ENCODE data around the gene ST8SIA1. TPM values are rescaled to one million over a fixed set of nuclear protein-coding genes. Genes with fewer than 3 reads are reported as not detected.
A peak's percentile ranks its signal among the peaks of the same experiment; 100 is the strongest.

The ST8SIA1 gene
- total and polyA plus RNA-seq, 2 of the 4 experiments (the other 2 are of a cell fraction) = not detected

- no peak overlapping the region for H3K14ac ChIP-seq (replicated peaks; ENCODE audit: low read depth, low read length)
- no peak overlapping the region for H3K4me3 ChIP-seq (ENCODE audit: insufficient read depth, low read depth, low read length)
- no peak overlapping the region for H3K23ac ChIP-seq (ENCODE audit: low read depth, low read length)
- no peak overlapping the region for H3K4me2 ChIP-seq (ENCODE audit: low read depth, low read length)
- H4K91ac ChIP-seq (ENCODE audit: insufficient read depth, low read depth, low read length) = no peak overlapping the region
- ATAC-seq (ENCODE audit: low read depth) = no peak
- dilution Hi-C loops (cut with HindIII; ENCODE audit: low sequenced_read_pairs, unreplicated experiment) = no loop called here
- no peak overlapping the region for H3K18ac ChIP-seq (ENCODE audit: low read depth, low read length)
- ChIA-PET CTCF (interaction anchor here (0.7 kb wide), 1 partner anchor 584 kb away, joined by 3 read pairs; no protein-coding TSS in a partner anchor), POLR2A (ENCODE audit: unreplicated experiment) (no interaction called here)
- no peak overlapping the region for H3K27ac ChIP-seq (ENCODE audit: insufficient read depth, low read length)
- peak; percentile 54 for DNase-seq
- no peaks in the 10 kb centered on the region for H3K36me3 ChIP-seq (ENCODE audit: control insufficient read depth, insufficient read depth, low read length)
- H2AK5ac ChIP-seq (ENCODE audit: low read depth, low read length) = no peak overlapping the region
- in situ Hi-C loops (cut with MboI; ENCODE audit: low sequenced_read_pairs) = no loop called here
- no CpG with 5 or more reads among the region's 5 CpGs for WGBS, 2 experiments (ENCODE audit: extremely low coverage in 2 of 2, insufficient read length in 1 of 2)
- H2BK120ac ChIP-seq (ENCODE audit: low read depth, low read length) = no peak overlapping the region
- H4K5ac ChIP-seq (ENCODE audit: low read depth, low read length) = no peak overlapping the region
- TF ChIP-seq MAZ (IDR thresholded peaks at IDR 0.05; ENCODE audit: borderline replicate concordance, low read depth, low read length) = no peak
- no peak for TF ChIP-seq RAD21 (IDR thresholded peaks at IDR 0.05; ENCODE audit: low read length)
- TF ChIP-seq CHD1 (IDR thresholded peaks at IDR 0.05; ENCODE audit: low read depth, low read length) = no peak
- no peak for TF ChIP-seq MAFK (IDR thresholded peaks at IDR 0.05; ENCODE audit: low read depth, low read length)
- TF ChIP-seq RCOR1 (IDR thresholded peaks at IDR 0.05; ENCODE audit: insufficient replicate concordance, low read length) = no peak
- no peak for TF ChIP-seq NFE2L2 (IDR thresholded peaks at IDR 0.05; ENCODE audit: low read depth, low read length)
- no peak for TF ChIP-seq SMC3 (IDR thresholded peaks at IDR 0.05; ENCODE audit: low read depth, low read length)
- no peak for TF ChIP-seq USF2 (IDR thresholded peaks at IDR 0.05; ENCODE audit: low read depth, low read length)
- no peak for TF ChIP-seq BHLHE40 (IDR thresholded peaks at IDR 0.05; ENCODE audit: low read depth, low read length)
- no peak for TF ChIP-seq POLR2A (IDR thresholded peaks at IDR 0.05; ENCODE audit: low read depth, low read length)
- TF ChIP-seq, protein P1, sequence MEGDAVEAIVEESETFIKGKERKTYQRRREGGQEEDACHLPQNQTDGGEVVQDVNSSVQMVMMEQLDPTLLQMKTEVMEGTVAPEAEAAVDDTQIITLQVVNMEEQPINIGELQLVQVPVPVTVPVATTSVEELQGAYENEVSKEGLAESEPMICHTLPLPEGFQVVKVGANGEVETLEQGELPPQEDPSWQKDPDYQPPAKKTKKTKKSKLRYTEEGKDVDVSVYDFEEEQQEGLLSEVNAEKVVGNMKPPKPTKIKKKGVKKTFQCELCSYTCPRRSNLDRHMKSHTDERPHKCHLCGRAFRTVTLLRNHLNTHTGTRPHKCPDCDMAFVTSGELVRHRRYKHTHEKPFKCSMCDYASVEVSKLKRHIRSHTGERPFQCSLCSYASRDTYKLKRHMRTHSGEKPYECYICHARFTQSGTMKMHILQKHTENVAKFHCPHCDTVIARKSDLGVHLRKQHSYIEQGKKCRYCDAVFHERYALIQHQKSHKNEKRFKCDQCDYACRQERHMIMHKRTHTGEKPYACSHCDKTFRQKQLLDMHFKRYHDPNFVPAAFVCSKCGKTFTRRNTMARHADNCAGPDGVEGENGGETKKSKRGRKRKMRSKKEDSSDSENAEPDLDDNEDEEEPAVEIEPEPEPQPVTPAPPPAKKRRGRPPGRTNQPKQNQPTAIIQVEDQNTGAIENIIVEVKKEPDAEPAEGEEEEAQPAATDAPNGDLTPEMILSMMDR (conservative IDR thresholded peaks at IDR 0.05; ENCODE audit: low read depth, low read length) = no peak
- TF ChIP-seq RFX5 (IDR thresholded peaks at IDR 0.05; ENCODE audit: low read depth, low read length) = no peak
- no peak for TF ChIP-seq FOS (IDR thresholded peaks at IDR 0.05; ENCODE audit: low read depth, low read length)
- no peak overlapping the region for H2BK20ac ChIP-seq (ENCODE audit: low read depth, low read length)
- no peaks in the 10 kb centered on the region for H3K79me1 ChIP-seq (ENCODE audit: low read depth in 1 of 2, low read length in 2 of 2)
- H3K56ac ChIP-seq (ENCODE audit: extremely low read depth, insufficient read depth, low read length) = no peak overlapping the region
- BruUV-seq (replicated peaks) = no TSS peak
- no peak overlapping the region for H2AK9ac ChIP-seq (replicated peaks; ENCODE audit: low read depth, low read length, poor library complexity)
- no peak overlapping the region for H2BK15ac ChIP-seq (ENCODE audit: low read depth, low read length)
- no peaks in the 10 kb centered on the region for H4K20me1 ChIP-seq (ENCODE audit: insufficient read depth, low read length)
- H3K9me1 ChIP-seq (ENCODE audit: insufficient read depth, low read length) = no peaks in the 10 kb centered on the region
- H3K9me3 ChIP-seq (ENCODE audit: control insufficient read depth, insufficient read depth, low read length) = no peaks in the 10 kb centered on the region
- H2BK5ac ChIP-seq (ENCODE audit: low read depth, low read length, poor library complexity, severe bottlenecking) = no peak overlapping the region
- intact Hi-C loops (cut with micrococcal nuclease) = no loop called here
- no peak overlapping the region for H3K4ac ChIP-seq (ENCODE audit: low read depth, low read length)
- H3K27me3 ChIP-seq (ENCODE audit: control insufficient read depth, insufficient read depth, low read length) = peaks cover 17% of the 10 kb centered on the region; the same call in 1 of the 2 replicates
- no peak overlapping the region for H4K8ac ChIP-seq (ENCODE audit: low read depth in 2 of 2, low read length in 2 of 2)
- no peak overlapping the region for H2AFZ ChIP-seq (replicated peaks; ENCODE audit: low read length, poor library complexity)
- no peaks in the 10 kb centered on the region for H3K4me1 ChIP-seq (ENCODE audit: control insufficient read depth, insufficient read depth, low read length)
- H3K9ac ChIP-seq (ENCODE audit: low read depth, low read length) = no peak overlapping the region
Measured at GRCh38 chr12:22312336-22312735, 22.2 kb downstream of the ST8SIA1 start.
